Effector memory CD8-positive, alpha-beta T cell (primary cell): ENCODE data around the gene TMEM237.
A peak's percentile ranks its signal among the peaks of the same experiment; 100 is the strongest.

Experiments
- ATAC-seq: fragments of 150-1000 bp; cut with Tn5 transposase; replicated peaks from 2 replicates; pipeline ENCODE4 v1.10.0; 2021; ENCODE audit warnings: mild to moderate bottlenecking, moderate library complexity
- DNase-seq, 3 experiments: peaks; one replicate each; pipeline ENCODE4 v3.0.0; 2021
- H3K27ac Mint-ChIP-seq, 2 donors: one replicate each; pipeline ENCODE4 v1.8.0; 2022; ENCODE audit warnings: mild to moderate bottlenecking in 2 of 2, mixed read lengths in 2 of 2, moderate library complexity in 2 of 2
- H3K27me3 Mint-ChIP-seq, 2 donors: one replicate each; pipeline ENCODE4 v1.8.0; 2022; ENCODE audit warnings: mixed read lengths in 2 of 2
- H3K36me3 Mint-ChIP-seq: one replicate; pipeline ENCODE4 v1.8.0; 2022; ENCODE audit warnings: mild to moderate bottlenecking, moderate library complexity, mixed read lengths; ENCODE audit not compliant: insufficient read depth
- H3K4me1 Mint-ChIP-seq, 2 donors: one replicate each; pipeline ENCODE4 v1.8.0; 2022; ENCODE audit warnings: low read depth in 2 of 2, mixed read lengths in 2 of 2
- H3K4me3 Mint-ChIP-seq, 2 donors: one replicate each; pipeline ENCODE4 v1.8.0; 2022; ENCODE audit warnings: mild to moderate bottlenecking in 2 of 2, mixed read lengths in 2 of 2, moderate library complexity in 2 of 2
- H3K9me3 Mint-ChIP-seq, 2 donors: one replicate each; pipeline ENCODE4 v1.8.0; 2022; ENCODE audit warnings: mixed read lengths in 2 of 2

TMEM237 gene

DNA sequence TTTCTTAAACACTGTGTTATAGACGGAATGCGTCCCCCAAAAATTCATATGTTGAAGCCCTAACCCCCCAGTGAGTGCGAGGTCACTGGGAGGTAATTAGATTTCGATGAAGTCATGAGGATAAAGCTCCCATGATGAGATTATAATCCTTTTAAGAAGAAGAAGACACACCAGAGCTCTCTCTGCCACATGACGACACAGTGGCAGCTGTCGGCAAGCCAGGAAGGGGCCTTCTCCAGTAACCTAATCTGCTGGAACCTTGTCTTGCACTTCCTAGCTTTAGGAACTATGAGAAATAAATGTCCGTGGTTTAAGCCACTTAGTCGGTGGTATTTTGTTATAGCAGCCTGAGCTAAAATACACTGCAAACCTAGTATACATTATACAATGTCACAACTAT, 12.3 kb downstream of the TMEM237 start:
- Mint-ChIP-seq H3K27ac (no peak overlapping the region), H3K4me3 (no peak overlapping the region), H3K4me1 (no peaks in the 10 kb centered on the region), H3K9me3 (no peaks in the 10 kb centered on the region), H3K27me3 (no peaks in the 10 kb centered on the region), H3K36me3 (peaks cover 5% of the 10 kb centered on the region)
- ATAC-seq (no peak), DNase-seq (no peak)

DNA sequence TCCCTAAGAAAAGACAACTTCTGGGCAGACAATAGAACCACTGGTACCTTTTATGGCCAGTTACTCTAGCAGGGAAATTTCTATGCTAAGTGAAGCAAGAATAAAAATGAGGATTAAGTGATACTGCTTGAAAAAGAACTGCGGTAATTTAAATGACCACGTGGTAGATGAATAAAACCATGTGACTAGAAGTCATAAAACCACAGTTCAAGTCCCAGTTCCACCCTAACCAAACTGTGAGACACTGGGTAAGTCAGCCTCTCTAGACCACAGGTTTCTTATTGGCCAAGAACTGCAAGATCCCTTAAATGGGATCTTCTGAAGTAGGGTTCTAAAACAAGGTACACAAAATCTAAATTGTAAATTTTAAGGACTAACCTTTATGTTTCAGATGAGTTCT, 12.7 kb downstream of the TMEM237 start:
- Mint-ChIP-seq H3K4me1 (no peaks in the 10 kb centered on the region), H3K9me3 (no peaks in the 10 kb centered on the region), H3K27ac (no peak overlapping the region), H3K36me3 (peaks cover 5% of the 10 kb centered on the region), H3K4me3 (no peak overlapping the region), H3K27me3 (no peaks in the 10 kb centered on the region)
- DNase-seq (no peak), ATAC-seq (peak; percentile 17)

DNA sequence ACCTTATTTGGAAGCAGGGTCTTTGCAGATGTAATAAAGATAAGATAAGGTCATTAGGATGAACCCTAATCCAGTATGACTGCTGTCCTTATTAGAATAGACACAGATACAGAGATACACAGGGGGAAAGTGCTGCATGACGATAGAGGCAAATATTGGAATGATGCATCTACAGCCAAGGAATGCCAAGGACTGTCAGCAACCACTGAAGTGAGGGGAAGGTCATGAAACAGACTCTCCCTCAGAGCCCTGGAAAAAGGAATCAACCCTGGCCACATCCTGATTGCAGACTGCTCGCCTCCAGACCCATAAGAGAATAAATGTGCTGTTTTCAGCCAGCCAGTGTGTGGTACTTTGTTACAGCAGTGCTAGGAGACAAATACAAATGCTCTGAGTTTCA, 14.8 kb downstream of the TMEM237 start:
- Mint-ChIP-seq H3K27ac (no peak overlapping the region), H3K4me1 (no peaks in the 10 kb centered on the region), H3K4me3 (no peak overlapping the region), H3K9me3 (no peaks in the 10 kb centered on the region), H3K27me3 (no peaks in the 10 kb centered on the region), H3K36me3 (peaks cover 5% of the 10 kb centered on the region)
- DNase-seq (no peak), ATAC-seq (no peak)

- Mint-ChIP-seq H3K9me3 (no peaks in the 10 kb centered on the region), H3K27me3 (no peaks in the 10 kb centered on the region), H3K4me1 (no peaks in the 10 kb centered on the region), H3K4me3 (no peak overlapping the region), H3K36me3 (peaks cover 3% of the 10 kb centered on the region), H3K27ac (no peak overlapping the region)
- no peak for ATAC-seq
- no peak for DNase-seq
Observed at GRCh38 chr2:201622306-201622970, 20.9 kb downstream of the TMEM237 start.

- no peak overlapping the region for H3K4me3 Mint-ChIP-seq
- no peaks in the 10 kb centered on the region for H3K27me3 Mint-ChIP-seq
- no peaks in the 10 kb centered on the region for H3K9me3 Mint-ChIP-seq
- ATAC-seq = no peak
- DNase-seq = no peak
- no peaks in the 10 kb centered on the region for H3K4me1 Mint-ChIP-seq
- H3K27ac Mint-ChIP-seq = no peak overlapping the region
- H3K36me3 Mint-ChIP-seq = no peaks in the 10 kb centered on the region
Observed at GRCh38 chr2:201621293-201621999, 21.9 kb downstream of the TMEM237 start.

DNA sequence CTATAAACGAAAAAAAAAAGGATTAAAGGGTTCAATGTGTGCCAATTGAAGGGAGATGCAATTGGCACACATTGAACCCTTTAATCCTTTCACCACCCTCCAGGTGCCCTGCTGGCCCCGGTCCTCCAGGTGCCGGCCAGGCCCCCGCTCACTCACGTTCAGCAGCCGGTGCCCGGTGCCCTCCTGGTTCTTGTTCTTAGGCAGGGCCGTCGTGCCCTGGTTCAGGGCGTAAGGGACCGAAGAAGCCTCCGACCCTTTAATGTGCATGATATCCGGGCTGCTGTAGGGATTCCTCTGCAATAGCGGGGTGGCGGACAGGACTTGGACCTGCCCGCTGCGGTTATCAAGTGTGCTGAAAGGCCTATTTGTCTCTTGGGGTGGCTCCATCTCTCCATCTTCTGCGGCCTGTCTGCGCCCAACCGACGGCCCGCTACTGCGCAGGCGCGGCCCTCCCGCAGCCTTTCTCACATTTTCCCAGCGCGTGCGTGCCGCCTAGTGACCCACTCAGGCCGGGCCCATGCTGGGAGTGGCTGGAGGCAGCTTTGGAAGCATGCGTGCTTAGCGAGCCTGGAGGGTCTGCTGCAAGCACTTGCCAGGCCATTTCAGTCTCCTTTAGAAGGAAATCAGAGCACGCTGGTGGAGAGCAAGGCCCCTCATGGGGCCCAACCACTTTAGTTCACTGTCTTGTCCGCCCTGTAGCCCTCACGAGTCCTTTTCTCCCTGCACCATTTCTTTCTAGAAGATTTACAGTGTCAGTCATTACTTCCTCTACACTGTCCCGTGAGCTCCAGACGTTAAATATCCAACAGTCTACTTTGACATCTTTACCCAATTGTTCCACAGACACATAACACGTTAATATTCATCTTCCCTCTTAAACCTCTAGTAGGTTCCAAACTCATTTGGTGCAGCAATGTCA, 24.3 kb downstream of the TMEM237 start:
- no peaks in the 10 kb centered on the region for H3K4me1 Mint-ChIP-seq
- H3K36me3 Mint-ChIP-seq = no peaks in the 10 kb centered on the region
- H3K27ac Mint-ChIP-seq = peak overlapping the region in 1 of 2 donors; percentile 33
- H3K27me3 Mint-ChIP-seq = no peaks in the 10 kb centered on the region
- no peaks in the 10 kb centered on the region for H3K9me3 Mint-ChIP-seq
- no peak overlapping the region for H3K4me3 Mint-ChIP-seq
- no peak for DNase-seq
- ATAC-seq = no peak

DNA sequence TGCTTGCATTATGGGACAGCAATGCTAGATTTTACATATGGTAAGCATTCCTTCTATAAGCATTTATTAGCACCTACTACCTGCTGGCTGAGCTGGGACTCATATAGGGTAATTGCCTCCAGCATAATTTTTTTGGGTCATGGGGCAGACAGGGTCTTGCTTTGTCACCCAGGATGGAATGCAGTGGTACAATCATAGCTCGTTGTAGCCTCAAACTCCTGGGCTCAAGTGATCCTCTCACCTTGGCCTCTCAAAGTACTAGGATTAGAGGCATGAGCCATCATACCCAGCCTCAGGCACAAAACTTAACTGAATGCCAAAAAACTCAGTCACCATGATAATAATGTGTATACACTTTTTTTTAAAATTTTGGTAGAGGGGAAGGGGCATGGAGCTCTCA, 35.3 kb downstream of the TMEM237 start:
- H3K9me3 Mint-ChIP-seq = peaks cover 0 to 2% of the 10 kb centered on the region in 2 donors
- DNase-seq (no peak), ATAC-seq (no peak)
- no peak overlapping the region for H3K4me3 Mint-ChIP-seq
- H3K27me3 Mint-ChIP-seq = peaks cover 21 to 48% of the 10 kb centered on the region in 2 donors
- H3K4me1 Mint-ChIP-seq = no peaks in the 10 kb centered on the region
- no peak overlapping the region for H3K27ac Mint-ChIP-seq
- no peaks in the 10 kb centered on the region for H3K36me3 Mint-ChIP-seq

- H3K36me3 Mint-ChIP-seq = no peaks in the 10 kb centered on the region
- DNase-seq (no peak), ATAC-seq (no peak)
- no peaks in the 10 kb centered on the region for H3K4me1 Mint-ChIP-seq
- H3K4me3 Mint-ChIP-seq = no peak overlapping the region
- H3K27me3 Mint-ChIP-seq = peaks cover 21 to 48% of the 10 kb centered on the region in 2 donors
- H3K27ac Mint-ChIP-seq = no peak overlapping the region
- H3K9me3 Mint-ChIP-seq = peaks cover 0 to 2% of the 10 kb centered on the region in 2 donors
Observed at GRCh38 chr2:201607568-201607967, 35.7 kb downstream of the TMEM237 start.

DNA sequence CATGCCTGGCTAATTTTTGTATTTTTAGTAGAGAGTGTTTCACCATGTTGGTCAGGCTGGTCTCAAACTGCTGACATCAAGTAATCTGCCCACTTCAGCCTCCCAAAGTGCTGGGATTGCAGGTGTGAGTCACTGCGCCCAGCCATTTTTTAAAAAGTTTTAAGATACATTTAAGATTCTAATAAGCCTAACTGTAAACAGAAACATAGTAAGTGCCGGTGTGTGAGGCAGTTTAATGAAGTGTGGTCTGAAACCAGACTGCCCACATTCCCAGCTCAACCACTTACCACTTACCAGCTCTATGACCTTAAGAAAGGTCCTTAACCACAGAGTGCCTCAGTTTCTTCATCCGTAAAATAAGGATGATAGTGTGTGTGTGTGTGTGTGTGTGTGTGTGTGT, 42.4 kb downstream of the TMEM237 start:
- ATAC-seq (no peak), DNase-seq (no peak)
- Mint-ChIP-seq H3K4me1 (no peaks in the 10 kb centered on the region), H3K4me3 (no peak overlapping the region), H3K27ac (no peak overlapping the region), H3K36me3 (no peaks in the 10 kb centered on the region), H3K27me3 (peaks cover 49 to 53% of the 10 kb centered on the region in 2 donors), H3K9me3 (peaks cover 0 to 10% of the 10 kb centered on the region in 2 donors)

DNA sequence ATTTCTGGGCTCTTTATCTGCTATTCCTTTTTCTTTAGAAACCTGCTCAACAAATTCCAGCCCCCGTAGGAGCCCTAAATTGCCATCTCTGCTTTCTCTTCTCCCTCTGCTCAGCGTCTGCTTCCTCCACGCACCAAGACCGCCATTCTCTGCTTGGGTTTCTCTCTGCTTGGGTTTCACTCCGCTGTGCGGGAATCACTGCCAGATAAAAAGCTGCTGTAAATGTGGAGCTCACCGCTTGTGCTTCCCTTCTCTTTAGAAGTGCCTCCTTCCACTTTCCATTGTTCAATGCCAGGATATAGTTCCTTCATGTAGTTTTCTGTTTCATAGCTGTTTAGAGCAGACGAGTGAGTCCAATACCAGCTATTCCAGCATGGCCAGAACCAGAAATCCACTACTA, 45.9 kb downstream of the TMEM237 start:
- Mint-ChIP-seq H3K4me3 (no peak overlapping the region), H3K9me3 (peaks cover 0 to 11% of the 10 kb centered on the region in 2 donors), H3K27me3 (peaks cover 34 to 37% of the 10 kb centered on the region in 2 donors), H3K36me3 (no peaks in the 10 kb centered on the region), H3K4me1 (no peaks in the 10 kb centered on the region), H3K27ac (no peak overlapping the region)
- ATAC-seq = no peak
- no peak for DNase-seq

GRCh38 chr2:201580486-201580885, 62.8 kb downstream of the TMEM237 start:
- ATAC-seq = no peak
- H3K4me3 Mint-ChIP-seq = no peak overlapping the region
- peaks cover 39 to 47% of the 10 kb centered on the region in 2 donors for H3K27me3 Mint-ChIP-seq
- DNase-seq = no peak
- no peaks in the 10 kb centered on the region for H3K36me3 Mint-ChIP-seq
- H3K9me3 Mint-ChIP-seq = no peaks in the 10 kb centered on the region
- H3K27ac Mint-ChIP-seq = no peak overlapping the region
- H3K4me1 Mint-ChIP-seq = no peaks in the 10 kb centered on the region

DNA sequence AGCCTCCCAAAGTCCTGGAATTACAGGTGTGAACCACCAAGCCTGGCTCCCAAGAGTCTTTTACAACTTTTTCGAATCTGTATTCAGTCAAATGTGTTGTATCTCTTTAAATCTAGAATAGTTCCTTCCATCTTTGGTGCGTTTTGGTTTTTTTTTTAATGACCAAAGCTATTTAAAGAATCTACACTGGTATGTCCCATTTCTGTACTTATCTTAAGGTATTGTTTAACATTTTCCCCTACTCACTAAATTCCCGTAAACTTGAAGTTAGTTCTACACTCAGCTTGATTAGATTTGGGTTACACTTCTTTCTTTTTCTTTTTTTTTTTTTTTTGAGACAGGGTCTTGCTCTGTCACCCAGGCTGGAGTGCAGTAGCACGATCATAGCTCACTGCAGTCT, 63.8 kb downstream of the TMEM237 start:
- no peaks in the 10 kb centered on the region for H3K36me3 Mint-ChIP-seq
- no peak overlapping the region for H3K4me3 Mint-ChIP-seq
- H3K4me1 Mint-ChIP-seq = no peaks in the 10 kb centered on the region
- DNase-seq (no peak), ATAC-seq (no peak)
- no peaks in the 10 kb centered on the region for H3K9me3 Mint-ChIP-seq
- no peak overlapping the region for H3K27ac Mint-ChIP-seq
- peaks cover 32 to 40% of the 10 kb centered on the region in 2 donors for H3K27me3 Mint-ChIP-seq

DNA sequence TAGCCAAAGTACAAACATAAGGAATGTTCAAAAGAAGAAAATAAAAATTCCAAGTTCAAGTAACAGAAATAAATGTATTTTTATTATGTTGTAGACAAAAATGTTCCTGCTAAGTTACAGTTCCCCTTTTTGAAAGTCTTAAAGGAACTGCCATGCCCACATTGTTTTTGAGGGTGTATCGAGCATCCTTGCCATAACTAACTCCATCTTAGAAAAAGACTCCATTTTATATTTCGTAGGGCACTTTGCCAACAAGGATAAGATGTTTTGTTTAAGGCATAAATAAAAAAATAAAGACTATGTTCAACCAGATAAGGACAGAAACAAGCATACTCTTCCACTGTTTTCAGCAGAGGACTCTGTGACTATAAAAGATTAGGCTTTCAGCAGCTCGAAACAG, 67.3 kb downstream of the TMEM237 start:
- no peaks in the 10 kb centered on the region for H3K9me3 Mint-ChIP-seq
- ATAC-seq (no peak), DNase-seq (no peak)
- no peak overlapping the region for H3K4me3 Mint-ChIP-seq
- peaks cover 10 to 17% of the 10 kb centered on the region in 2 donors for H3K27me3 Mint-ChIP-seq
- no peak overlapping the region for H3K27ac Mint-ChIP-seq
- no peaks in the 10 kb centered on the region for H3K36me3 Mint-ChIP-seq
- H3K4me1 Mint-ChIP-seq = no peaks in the 10 kb centered on the region
